ENCODE results near the gene XPO5. TPM values are rescaled to one million over a fixed set of nuclear protein-coding genes. Genes with fewer than 3 reads are reported as not detected.

Gene XPO5
- total and polyA plus RNA-seq, 9 of the 15 experiments (the other 6 are each of a cell fraction or from before 2014, with no cell fraction given): 36.0 to 170 (median 99.1) TPM

GRCh38 chr6:43506667-43507471 lies 69.0 kb downstream of the XPO5 start (continued):
- TF ChIP-seq MITF (IDR thresholded peaks at IDR 0.05) (no peak), THRB (CRISPR knock-in tag; conservative IDR thresholded peaks at IDR 0.05) (0 out of 2 replicates have a peak, but pooled peaks have one; percentile 30), DMBX1 (CRISPR knock-in tag; IDR thresholded peaks at IDR 0.05; ENCODE audit: borderline replicate concordance) (no peak), PTBP1 (IDR thresholded peaks at IDR 0.05; ENCODE audit: low read depth, low read length) (no peak), DEAF1 (CRISPR knock-in tag; IDR thresholded peaks at IDR 0.05) (peak; percentile 83), NBN (IDR thresholded peaks at IDR 0.05; ENCODE audit: low read depth) (peak; percentile 47; the same call in 1 of the 2 replicates), CREM (IDR thresholded peaks at IDR 0.05; ENCODE audit: low read depth) (peak; percentile 49; the same call in 1 of the 2 replicates), ZNF146 (CRISPR knock-in tag; IDR thresholded peaks at IDR 0.05; ENCODE audit: unreplicated experiment) (no peak), EZH2 (IDR thresholded peaks at IDR 0.05; ENCODE audit: borderline replicate concordance, low read depth, low read length) (no peak), REST (IDR thresholded peaks at IDR 0.05; ENCODE audit: borderline replicate concordance) (peak; percentile 76), REST (CRISPR knock-in tag; IDR thresholded peaks at IDR 0.05; ENCODE audit: low read depth) (peak; percentile 35; the same call in 1 of the 2 replicates), ATF6 (CRISPR knock-in tag; IDR thresholded peaks at IDR 0.05) (no peak; the same call in 1 of the 2 replicates)
